ENCODE results near the gene UCN. TPM values are rescaled to one million over a fixed set of nuclear protein-coding genes. Genes with fewer than 3 reads are reported as not detected.
"Not testable (repeated sequence)": the region's sequence is repeated elsewhere in the genome, so short reads cannot be mapped to it uniquely, and the experiment has no call there.

Gene UCN
- total and polyA plus RNA-seq, 2 donors = 1.1 to 1.5 TPM

- 15% methylated on average over 5 of the region's 5 CpGs for WGBS
- DNase-seq (ENCODE audit: extremely low spot score) = no peak
- peak overlapping the region; percentile 72 for H3K4me3 ChIP-seq (ENCODE audit: low read depth, low read length)
- peaks cover 2% of the 10 kb centered on the region for H3K4me1 ChIP-seq (ENCODE audit: insufficient read depth)
- peak overlapping the region; percentile 90 for H3K27ac ChIP-seq (ENCODE audit: low read depth)
- H3K36me3 ChIP-seq (ENCODE audit: insufficient read depth) = no peaks in the 10 kb centered on the region
Observed at GRCh38 chr2:27323596-27324285, 15.5 kb upstream of the UCN start.

GRCh38 chr2:27322766-27323595 lies 14.7 kb upstream of the UCN start, which contains the start of gene MPV17:
Gene MPV17 (minus strand): TSS chr2:27323097. CDS start chr2:27322517, 580 bp downstream.
- peaks cover 2% of the 10 kb centered on the region for H3K4me1 ChIP-seq (ENCODE audit: insufficient read depth)
- peak within 1 kb of the TSS; percentile 90 for H3K27ac ChIP-seq (ENCODE audit: low read depth)
- H3K4me3 ChIP-seq (ENCODE audit: low read depth, low read length) = peak within 1 kb of the TSS; percentile 72
- WGBS = under 1% methylated on average over 39 of the region's 39 CpGs
- DNase-seq (ENCODE audit: extremely low spot score) = peak; percentile 88
- H3K36me3 ChIP-seq (ENCODE audit: insufficient read depth) = no peaks in the 10 kb centered on the region

DNA sequence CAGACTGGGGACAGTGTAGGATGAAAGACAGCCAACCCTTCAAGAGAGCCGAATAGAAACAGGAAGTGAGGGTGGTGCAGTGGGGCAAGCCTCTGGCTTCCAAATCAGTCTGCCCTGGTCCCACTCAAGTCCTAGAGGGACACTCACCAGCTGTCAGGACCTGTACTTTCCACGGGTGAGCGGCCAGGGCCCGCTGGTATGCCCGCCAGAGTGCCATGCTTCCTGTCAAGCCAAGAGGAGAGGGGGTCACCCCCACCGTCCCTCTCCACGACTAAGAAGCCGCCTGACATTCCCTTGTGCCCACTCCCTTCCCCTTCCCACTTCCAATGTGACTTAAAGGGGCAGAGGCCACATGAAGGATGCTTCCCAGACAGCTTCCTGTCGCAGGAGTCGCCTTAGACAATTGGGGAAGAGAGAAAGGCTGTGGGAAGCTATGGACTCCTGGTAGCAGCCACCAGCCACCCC lies 14.1 kb upstream of the UCN start:
- peak overlapping the region; percentile 72 for H3K4me3 ChIP-seq (ENCODE audit: low read depth, low read length)
- no peak for DNase-seq (ENCODE audit: extremely low spot score)
- H3K4me1 ChIP-seq (ENCODE audit: insufficient read depth) = peaks cover 2% of the 10 kb centered on the region
- H3K36me3 ChIP-seq (ENCODE audit: insufficient read depth) = no peaks in the 10 kb centered on the region
- H3K27ac ChIP-seq (ENCODE audit: low read depth) = no peak overlapping the region
- 3% methylated on average over 10 of the region's 10 CpGs for WGBS

- Histone ChIP-seq H3K4me3 (ENCODE audit: low read depth, low read length) (no peak overlapping the region), H3K36me3 (ENCODE audit: insufficient read depth) (no peaks in the 10 kb centered on the region), H3K4me1 (ENCODE audit: insufficient read depth) (peaks cover 2% of the 10 kb centered on the region), H3K27ac (ENCODE audit: low read depth) (no peak overlapping the region)
- WGBS = 42% methylated on average over 8 of the region's 8 CpGs
- DNase-seq (ENCODE audit: extremely low spot score) = no peak
Observed at GRCh38 chr2:27320958-27321543, 12.8 kb upstream of the UCN start.

DNA sequence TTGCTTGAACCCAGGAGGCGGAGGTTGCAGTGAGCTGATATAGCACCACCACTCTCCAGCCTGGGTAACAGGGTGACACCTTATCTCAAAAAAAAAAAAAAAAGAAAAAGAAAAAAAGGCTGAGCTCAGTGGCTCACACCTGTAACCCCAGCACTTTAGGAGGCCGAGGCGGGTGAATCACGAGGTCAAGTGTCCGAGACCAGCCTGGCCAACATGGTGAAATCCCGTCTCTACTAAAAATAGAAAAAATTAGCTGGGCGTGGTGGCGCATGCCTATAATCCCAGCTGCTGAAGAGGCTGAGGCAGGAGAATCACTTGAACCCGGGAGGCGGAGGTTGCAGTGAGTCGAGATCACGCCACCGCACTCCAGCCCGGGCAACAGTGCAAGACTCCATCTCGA lies 11.6 kb upstream of the UCN start:
- not testable (repeated sequence) for H3K27ac ChIP-seq (ENCODE audit: low read depth); H3K4me1 ChIP-seq (ENCODE audit: insufficient read depth); DNase-seq (ENCODE audit: extremely low spot score); H3K36me3 ChIP-seq (ENCODE audit: insufficient read depth); H3K4me3 ChIP-seq (ENCODE audit: low read depth, low read length)
- 96% methylated on average over 15 of the region's 15 CpGs for WGBS

DNA sequence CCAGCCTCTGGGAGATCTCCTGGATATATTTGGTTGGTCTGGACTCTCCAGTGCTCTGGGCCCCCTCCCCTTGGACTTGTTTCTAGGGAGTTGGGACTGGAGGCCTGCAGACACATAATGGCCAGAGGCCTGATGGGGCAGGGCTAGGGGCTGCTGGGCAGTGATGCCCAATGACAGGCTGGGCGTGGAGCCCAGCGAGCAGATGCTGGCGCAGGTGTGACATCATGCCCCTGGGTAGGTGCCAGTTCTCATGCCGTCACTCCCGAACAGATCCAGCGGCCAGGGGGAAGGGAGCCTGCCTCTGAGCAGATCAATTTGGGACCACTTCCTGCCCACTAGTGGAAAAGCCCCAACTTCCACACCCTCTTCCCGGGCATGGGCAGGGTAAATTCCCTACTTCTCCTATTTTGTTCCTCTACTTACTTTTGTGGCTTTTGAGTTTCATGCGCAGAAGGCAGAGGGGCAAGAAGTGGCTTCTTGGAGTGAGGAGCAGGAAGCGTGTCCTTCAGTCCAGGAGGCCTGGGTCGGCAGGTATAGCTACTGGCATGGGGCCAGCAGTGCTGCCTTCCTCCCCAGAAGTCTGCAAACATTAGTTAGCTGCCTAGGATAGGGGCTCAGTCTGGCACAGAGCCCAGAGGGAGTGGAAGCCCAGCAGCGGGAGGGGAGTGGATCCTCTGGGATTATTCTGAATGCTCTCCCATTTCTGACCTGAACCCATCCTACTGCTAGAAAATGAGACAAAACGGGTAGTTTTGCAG lies 8.6 kb upstream of the UCN start:
- DNase-seq (ENCODE audit: extremely low spot score) = no peak
- no peaks in the 10 kb centered on the region for H3K4me1 ChIP-seq (ENCODE audit: insufficient read depth)
- H3K4me3 ChIP-seq (ENCODE audit: low read depth, low read length) = no peak overlapping the region
- no peaks in the 10 kb centered on the region for H3K36me3 ChIP-seq (ENCODE audit: insufficient read depth)
- no peak overlapping the region for H3K27ac ChIP-seq (ENCODE audit: low read depth)
- 78% methylated on average over 12 of the region's 12 CpGs for WGBS

- no peak overlapping the region for H3K27ac ChIP-seq (ENCODE audit: low read depth)
- no peak for DNase-seq (ENCODE audit: extremely low spot score)
- WGBS = 73% methylated on average over 8 of the region's 8 CpGs
- no peak overlapping the region for H3K4me3 ChIP-seq (ENCODE audit: low read depth, low read length)
- no peaks in the 10 kb centered on the region for H3K36me3 ChIP-seq (ENCODE audit: insufficient read depth)
- H3K4me1 ChIP-seq (ENCODE audit: insufficient read depth) = no peaks in the 10 kb centered on the region
Observed at GRCh38 chr2:27315122-27315521, 6.9 kb upstream of the UCN start.

GRCh38 chr2:27314709-27315108 lies 6.5 kb upstream of the UCN start:
- H3K4me3 ChIP-seq (ENCODE audit: low read depth, low read length) = no peak overlapping the region
- WGBS = 86% methylated on average over 9 of the region's 9 CpGs
- no peak for DNase-seq (ENCODE audit: extremely low spot score)
- H3K4me1 ChIP-seq (ENCODE audit: insufficient read depth) = no peaks in the 10 kb centered on the region
- H3K27ac ChIP-seq (ENCODE audit: low read depth) = no peak overlapping the region
- H3K36me3 ChIP-seq (ENCODE audit: insufficient read depth) = no peaks in the 10 kb centered on the region

- Histone ChIP-seq H3K27ac (ENCODE audit: low read depth) (no peak overlapping the region), H3K4me1 (ENCODE audit: insufficient read depth) (no peaks in the 10 kb centered on the region), H3K36me3 (ENCODE audit: insufficient read depth) (no peaks in the 10 kb centered on the region), H3K4me3 (ENCODE audit: low read depth, low read length) (no peak overlapping the region)
- DNase-seq (ENCODE audit: extremely low spot score) = no peak
- WGBS = 90% methylated on average over 8 of the region's 8 CpGs
Observed at GRCh38 chr2:27313882-27314645, 5.8 kb upstream of the UCN start.

DNA sequence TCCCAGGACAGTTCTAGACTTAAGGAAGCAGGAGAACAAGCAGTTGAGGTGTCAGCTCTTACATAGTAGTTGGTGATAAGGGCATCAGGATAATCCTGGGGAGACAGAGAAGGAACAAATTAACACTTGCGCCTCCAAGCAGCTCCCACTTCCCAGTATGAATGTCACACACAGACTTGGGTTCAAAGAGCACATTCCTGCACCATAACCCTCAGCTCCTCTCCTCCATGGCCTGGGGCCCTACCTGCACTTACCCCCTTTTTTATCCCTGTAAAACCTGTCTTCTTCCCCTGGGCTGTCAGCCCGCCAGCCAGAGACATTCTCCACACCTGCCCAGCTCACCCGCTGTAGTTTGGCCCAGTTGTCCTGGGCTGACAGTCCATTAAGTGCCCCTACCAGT lies 3.9 kb upstream of the UCN start:
- Histone ChIP-seq H3K4me3 (ENCODE audit: low read depth, low read length) (no peak overlapping the region), H3K36me3 (ENCODE audit: insufficient read depth) (no peaks in the 10 kb centered on the region), H3K27ac (ENCODE audit: low read depth) (no peak overlapping the region), H3K4me1 (ENCODE audit: insufficient read depth) (peaks cover 3% of the 10 kb centered on the region)
- WGBS = 98% methylated on average over 3 of the region's 3 CpGs
- no peak for DNase-seq (ENCODE audit: extremely low spot score)

DNA sequence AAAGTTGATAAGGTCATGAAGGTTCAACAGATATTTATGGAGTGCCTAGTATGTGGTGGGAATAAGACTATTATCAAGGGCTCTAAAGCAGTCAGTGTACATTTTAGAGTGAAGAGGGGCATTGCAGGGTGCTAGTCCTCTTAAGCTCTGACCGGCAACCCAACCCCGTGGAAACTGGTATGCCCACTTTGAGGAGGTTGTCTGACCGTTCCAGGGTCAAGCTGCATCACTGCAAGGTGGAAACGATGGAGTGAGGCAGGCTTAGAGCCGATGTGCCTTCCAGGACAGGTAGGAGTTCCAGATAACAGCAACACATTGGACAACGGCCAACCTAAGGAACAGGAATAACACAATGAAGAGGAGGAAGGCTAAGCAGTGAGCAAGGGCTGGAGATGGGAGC lies 1.4 kb upstream of the UCN start:
- Histone ChIP-seq H3K4me1 (ENCODE audit: insufficient read depth) (peaks cover 3% of the 10 kb centered on the region), H3K4me3 (ENCODE audit: low read depth, low read length) (no peak overlapping the region), H3K36me3 (ENCODE audit: insufficient read depth) (no peaks in the 10 kb centered on the region), H3K27ac (ENCODE audit: low read depth) (no peak overlapping the region)
- WGBS = 94% methylated on average over 6 of the region's 6 CpGs
- no peak for DNase-seq (ENCODE audit: extremely low spot score)

GRCh38 chr2:27307545-27308358 lies 493 bp downstream of the UCN start:
- H3K27ac ChIP-seq (ENCODE audit: low read depth) = no peak overlapping the region
- H3K4me3 ChIP-seq (ENCODE audit: low read depth, low read length) = no peak overlapping the region
- H3K4me1 ChIP-seq (ENCODE audit: insufficient read depth) = peaks cover 3% of the 10 kb centered on the region
- 6% methylated on average over 75 of the region's 75 CpGs for WGBS
- DNase-seq (ENCODE audit: extremely low spot score) = no peak
- no peaks in the 10 kb centered on the region for H3K36me3 ChIP-seq (ENCODE audit: insufficient read depth)

All from urinary bladder (tissue), 4 donors.